ENCODE results near the gene SMARCC1. TPM values are rescaled to one million over a fixed set of nuclear protein-coding genes. Genes with fewer than 3 reads are reported as not detected.

SMARCC1 gene
- total RNA-seq, 2 donors from 2014 or later, result 72.6 to 90.2 TPM

GRCh38 chr3:47579875-47580274 is 201.8 kb downstream of the SMARCC1 start:
- Histone ChIP-seq H3K27ac (no peak overlapping the region), H3K9me3 (no peaks in the 10 kb centered on the region), H3K4me3 (no peak overlapping the region), H3K4me1 (peaks cover 7% of the 10 kb centered on the region), H3K36me3 (no peaks in the 10 kb centered on the region), H3K27me3 (peaks cover 14% of the 10 kb centered on the region), H3K9ac (ENCODE audit: low read depth in 2 of 2, low read length in 2 of 2) (no peak overlapping the region)
- no peak for TF ChIP-seq CTCF (IDR thresholded peaks at IDR 0.05)
- intact Hi-C loops (cut with DNase I), result no loop called here
- no peak for DNase-seq

DNA sequence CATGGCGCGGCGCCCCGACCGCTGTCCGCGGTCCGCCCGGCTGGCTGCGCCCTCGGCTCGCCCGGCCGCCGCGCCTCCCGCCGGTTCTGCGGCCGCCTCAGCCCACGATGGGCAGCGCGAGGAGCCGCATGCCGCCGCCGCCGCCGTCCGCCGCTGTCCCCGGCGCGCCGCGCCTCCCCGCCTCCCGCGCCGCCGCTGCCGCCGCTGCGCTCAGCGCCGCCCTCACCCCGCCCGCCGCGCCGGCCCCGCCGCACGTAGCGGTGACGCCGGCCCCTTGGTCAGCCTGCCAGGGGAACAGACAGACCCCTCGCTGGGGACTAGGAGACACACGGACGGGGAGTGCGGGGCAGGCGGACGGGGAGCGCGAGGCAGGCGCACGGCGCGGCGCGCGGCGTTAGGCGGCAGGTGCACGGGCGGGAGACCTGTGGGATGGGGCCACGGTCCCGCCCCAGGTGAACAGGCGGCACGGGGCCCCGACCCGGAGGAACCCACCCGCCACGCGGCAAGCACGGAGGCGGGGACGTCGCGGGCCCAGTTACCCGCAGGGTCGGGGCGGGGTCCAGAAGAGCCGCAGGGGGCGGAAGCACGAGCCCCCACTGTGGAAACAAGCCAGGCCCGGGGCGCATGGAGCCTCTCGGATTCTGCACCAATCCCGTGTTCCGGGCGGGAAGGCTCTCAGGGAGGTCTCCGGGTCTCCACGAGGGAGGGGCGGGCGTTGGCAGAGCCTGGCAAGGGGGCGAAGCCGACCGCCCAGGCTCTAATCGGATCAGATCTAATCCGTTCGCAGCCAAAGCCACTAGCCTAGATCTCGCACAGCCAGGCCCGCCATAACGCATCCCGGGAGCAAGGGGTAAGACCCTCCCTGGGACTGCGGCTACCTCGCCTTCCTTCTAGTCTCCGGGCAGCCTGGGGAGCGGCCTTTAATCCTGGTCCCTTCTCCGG is 202.7 kb downstream of the SMARCC1 start, which contains the start of gene CSPG5:
Gene CSPG5 (minus strand): TSS at position 175 of the 942 bp plus-strand sequence. CDS start 172 bp downstream, at position 3.
- DNase-seq, result no peak
- Histone ChIP-seq H3K27ac (no peak within 1 kb of the TSS), H3K36me3 (no peaks in the 10 kb centered on the region), H3K4me3 (peak within 1 kb of the TSS; percentile 65), H3K9ac (ENCODE audit: low read depth in 2 of 2, low read length in 2 of 2) (peak within 1 kb of the TSS in 1 of 2 donors; percentile 39), H3K9me3 (no peaks in the 10 kb centered on the region), H3K4me1 (peaks cover 7% of the 10 kb centered on the region), H3K27me3 (peaks cover 14% of the 10 kb centered on the region)
- TF ChIP-seq CTCF (IDR thresholded peaks at IDR 0.05), result no peak
- intact Hi-C loops (cut with DNase I), result no loop called here

GRCh38 chr3:47578119-47578632 is 203.5 kb downstream of the SMARCC1 start:
- H3K4me1 ChIP-seq, result peaks cover 7% of the 10 kb centered on the region
- no peak for TF ChIP-seq CTCF (IDR thresholded peaks at IDR 0.05)
- no peak overlapping the region for H3K27ac ChIP-seq
- H3K27me3 ChIP-seq, result peaks cover 14% of the 10 kb centered on the region
- no peaks in the 10 kb centered on the region for H3K36me3 ChIP-seq
- peak; percentile 39 for DNase-seq
- intact Hi-C loops (cut with DNase I), result no loop called here
- H3K9me3 ChIP-seq, result no peaks in the 10 kb centered on the region
- H3K4me3 ChIP-seq, result peak overlapping the region; percentile 65
- H3K9ac ChIP-seq (ENCODE audit: low read depth in 2 of 2, low read length in 2 of 2), result no peak overlapping the region

- H3K9ac ChIP-seq (ENCODE audit: low read depth in 2 of 2, low read length in 2 of 2), result peak overlapping the region in 1 of 2 donors; percentile 27
- H3K27ac ChIP-seq, result no peak overlapping the region
- DNase-seq, result peak; percentile 20
- H3K9me3 ChIP-seq, result no peaks in the 10 kb centered on the region
- no peak for TF ChIP-seq CTCF (IDR thresholded peaks at IDR 0.05)
- intact Hi-C loops (cut with DNase I), result no loop called here
- H3K36me3 ChIP-seq, result no peaks in the 10 kb centered on the region
- H3K27me3 ChIP-seq, result peaks cover 14% of the 10 kb centered on the region
- H3K4me3 ChIP-seq, result peak overlapping the region; percentile 65
- peaks cover 7% of the 10 kb centered on the region for H3K4me1 ChIP-seq
Observed at GRCh38 chr3:47577583-47578118, 204.0 kb downstream of the SMARCC1 start.

Data from colonic mucosa (tissue), 4 donors.